Osteoblast (primary cell): ENCODE measurements around the gene NBPF4. TPM values are rescaled to one million over a fixed set of nuclear protein-coding genes. Genes with fewer than 3 reads are reported as not detected.
"Not testable (repeated sequence)": the region's sequence is repeated elsewhere in the genome, so short reads cannot be mapped to it uniquely, and the experiment has no call there.

Experiments
- DNase-seq: peaks from one replicate; pipeline ENCODE4 v3.0.0; 2011; ENCODE audit warnings: low spot score, mixed read lengths; ENCODE audit not compliant: insufficient read length; ENCODE audit errors: missing footprints
- H2AFZ ChIP-seq: 2 replicates; pipeline ENCODE4 v1.6.0; 2011; ENCODE audit warnings: mild to moderate bottlenecking, low read length
- H3K27ac ChIP-seq: 2 replicates; pipeline ENCODE4 v1.5.1; 2011; ENCODE audit warnings: mild to moderate bottlenecking, low read depth, low read length, moderate library complexity
- H3K27me3 ChIP-seq: 2 replicates; pipeline ENCODE4 v1.6.0; 2012; ENCODE audit warnings: mild to moderate bottlenecking, control low read depth, inconsistent platforms, low read length, moderate library complexity; ENCODE audit not compliant: insufficient read depth
- H3K36me3 ChIP-seq: 2 replicates; pipeline ENCODE4 v1.5.1; 2011; ENCODE audit warnings: mild to moderate bottlenecking, low read length, control low read depth, moderate library complexity; ENCODE audit not compliant: insufficient read depth
- H3K4me1 ChIP-seq: 2 replicates; pipeline ENCODE4 v1.5.1; 2011; ENCODE audit warnings: mild to moderate bottlenecking, low read length, control low read depth, moderate library complexity; ENCODE audit not compliant: insufficient read depth
- H3K4me2 ChIP-seq: 2 replicates; pipeline ENCODE4 v1.6.0; 2011; ENCODE audit warnings: mild to moderate bottlenecking, low read length; ENCODE audit not compliant: insufficient read depth
- H3K4me3 ChIP-seq: fragments of 200-600 bp; sonication (generic); 3 replicates; pipeline ENCODE4 v1.5.1; 2012; ENCODE audit warnings: mild to moderate bottlenecking, low read length, inconsistent platforms; ENCODE audit not compliant: insufficient read depth
- H3K79me2 ChIP-seq: 2 replicates; pipeline ENCODE4 v1.6.0; 2012; ENCODE audit warnings: mild to moderate bottlenecking, low read length, control low read depth, inconsistent platforms; ENCODE audit not compliant: insufficient read depth
- H3K9me3 ChIP-seq: 2 replicates; pipeline ENCODE4 v1.5.1; 2011; ENCODE audit warnings: low read depth, low read length, control low read depth
- H4K20me1 ChIP-seq: 2 replicates; pipeline ENCODE4 v1.6.0; 2012; ENCODE audit warnings: mild to moderate bottlenecking, low read length, control low read depth; ENCODE audit not compliant: insufficient read depth
- total RNA-seq: library from RNA; depleted of rRNA; stranded (reverse); fragments of >200 nt; gene quantifications from 2 replicates; pipeline ENCODE4 v1.2.3, GENCODE V29; 2012

The NBPF4 gene, protein sequence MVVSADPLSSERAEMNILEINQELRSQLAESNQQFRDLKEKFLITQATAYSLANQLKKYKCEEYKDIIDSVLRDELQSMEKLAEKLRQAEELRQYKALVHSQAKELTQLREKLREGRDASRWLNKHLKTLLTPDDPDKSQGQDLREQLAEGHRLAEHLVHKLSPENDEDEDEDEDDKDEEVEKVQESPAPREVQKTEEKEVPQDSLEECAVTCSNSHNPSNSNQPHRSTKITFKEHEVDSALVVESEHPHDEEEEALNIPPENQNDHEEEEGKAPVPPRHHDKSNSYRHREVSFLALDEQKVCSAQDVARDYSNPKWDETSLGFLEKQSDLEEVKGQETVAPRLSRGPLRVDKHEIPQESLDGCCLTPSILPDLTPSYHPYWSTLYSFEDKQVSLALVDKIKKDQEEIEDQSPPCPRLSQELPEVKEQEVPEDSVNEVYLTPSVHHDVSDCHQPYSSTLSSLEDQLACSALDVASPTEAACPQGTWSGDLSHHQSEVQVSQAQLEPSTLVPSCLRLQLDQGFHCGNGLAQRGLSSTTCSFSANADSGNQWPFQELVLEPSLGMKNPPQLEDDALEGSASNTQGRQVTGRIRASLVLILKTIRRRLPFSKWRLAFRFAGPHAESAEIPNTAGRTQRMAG
- under 0.01 TPM in 1 of 2 replicates, not detected in the other for total RNA-seq

DNA sequence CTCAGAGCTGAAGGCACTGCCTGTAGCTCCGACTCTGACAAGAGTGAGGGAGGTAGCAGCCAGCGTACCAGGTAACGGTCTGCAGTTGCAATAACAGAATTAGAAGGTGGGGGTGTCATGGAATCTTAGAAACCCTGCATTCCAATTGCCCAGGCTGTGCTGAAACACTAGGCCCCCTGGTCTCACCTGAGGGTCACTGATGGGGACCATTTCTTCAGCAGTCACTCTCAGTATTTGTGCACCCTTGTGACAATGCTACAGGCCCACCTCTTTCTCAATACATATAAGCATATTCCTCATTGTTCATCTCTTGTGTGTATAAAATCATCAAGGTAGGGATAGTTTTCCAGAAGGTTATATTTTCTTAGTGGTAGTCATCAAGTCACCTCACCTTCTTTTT, at the start of gene NBPF4:
TSS of gene NBPF4 (minus strand) at position 101 of the 400 bp plus-strand sequence. CDS start 315 bp downstream, outside the sequence.
- not testable (repeated sequence) for H3K36me3 ChIP-seq, H3K79me2 ChIP-seq, H3K4me2 ChIP-seq, H3K9me3 ChIP-seq, DNase-seq, H3K4me1 ChIP-seq, H3K4me3 ChIP-seq, H4K20me1 ChIP-seq, H3K27ac ChIP-seq, H2AFZ ChIP-seq, H3K27me3 ChIP-seq

DNA sequence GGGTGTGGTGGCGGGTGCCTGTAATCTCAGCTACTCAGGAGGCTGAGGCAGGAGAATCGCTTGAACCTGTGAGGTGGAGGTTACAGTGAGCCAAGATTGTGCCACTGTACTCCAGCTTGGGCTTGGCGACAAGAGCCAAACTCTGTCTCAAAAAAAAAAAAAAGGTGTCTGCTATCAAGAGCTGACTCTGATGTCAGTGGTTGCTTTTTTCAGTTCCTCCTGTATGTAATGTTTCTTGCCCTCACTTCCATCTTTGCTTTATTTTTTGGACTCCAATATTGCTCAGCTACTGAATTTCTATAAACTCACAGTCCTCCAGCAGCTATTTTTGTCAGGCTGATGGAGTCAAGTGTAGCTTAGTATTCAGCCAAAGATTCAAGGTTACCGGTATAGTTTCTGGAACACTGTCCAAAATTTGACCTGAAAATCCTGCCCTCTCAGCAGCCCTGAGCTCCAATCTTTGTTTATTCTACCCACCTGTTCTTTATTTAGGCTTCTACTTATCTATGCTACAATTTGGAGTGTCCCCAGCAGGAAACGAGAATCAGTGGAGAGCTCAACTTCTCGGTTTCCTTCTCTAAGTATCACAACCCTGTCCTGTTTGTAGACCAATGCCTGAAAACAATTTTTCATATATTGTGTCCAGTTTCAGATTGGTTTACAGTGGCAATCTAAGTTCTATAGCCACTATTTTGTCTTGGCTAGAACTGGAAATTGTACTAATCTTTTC, 38.8 kb upstream of the NBPF4 start:
- not testable (repeated sequence) for H3K4me2 ChIP-seq, H3K27ac ChIP-seq, H4K20me1 ChIP-seq, H3K4me1 ChIP-seq, H3K27me3 ChIP-seq, H3K9me3 ChIP-seq, H3K79me2 ChIP-seq, H3K4me3 ChIP-seq, H3K36me3 ChIP-seq, DNase-seq, H2AFZ ChIP-seq

DNA sequence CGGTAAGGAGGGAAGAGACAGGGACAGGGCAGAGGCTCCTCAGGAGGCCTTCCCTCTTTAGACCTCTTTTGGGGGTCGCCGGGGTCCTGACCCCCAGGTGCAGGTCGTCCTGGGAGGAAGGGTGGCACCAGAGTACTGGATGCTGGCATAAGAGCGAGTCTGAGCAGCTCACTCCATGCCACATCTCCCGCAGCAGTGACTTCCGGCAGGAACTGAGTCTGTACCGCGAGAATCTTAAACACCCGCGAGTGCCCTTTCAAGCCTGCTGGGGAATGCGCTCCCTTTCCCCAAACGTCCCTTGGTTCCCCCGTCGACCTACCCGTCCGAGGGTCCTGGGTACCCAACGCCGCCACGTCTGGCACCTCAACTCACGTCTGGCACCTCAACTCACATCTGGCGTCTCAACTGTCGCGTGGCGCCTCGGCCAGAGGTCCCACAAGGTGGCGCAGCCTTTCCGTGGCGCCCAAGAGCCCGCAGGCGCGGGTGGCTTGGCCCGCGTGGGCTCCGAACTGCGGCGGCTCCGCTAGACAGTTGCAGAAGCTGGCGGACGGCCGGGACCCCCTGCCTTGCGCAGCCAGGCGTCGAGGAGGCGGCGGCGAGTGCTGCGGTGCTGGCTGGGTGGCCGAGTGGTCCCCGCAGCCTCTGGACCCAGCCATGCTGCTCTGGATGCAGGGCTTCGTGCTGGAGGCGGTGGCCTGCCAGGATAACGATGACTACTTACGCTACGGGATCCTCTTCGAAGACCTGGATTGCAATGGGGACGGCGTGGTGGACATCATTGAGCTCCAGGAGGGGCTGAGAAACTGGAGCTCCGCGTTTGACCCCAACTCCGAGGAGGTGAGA, 28.8 kb upstream of the NBPF4 start:
- not testable (repeated sequence) for H3K4me1 ChIP-seq

DNA sequence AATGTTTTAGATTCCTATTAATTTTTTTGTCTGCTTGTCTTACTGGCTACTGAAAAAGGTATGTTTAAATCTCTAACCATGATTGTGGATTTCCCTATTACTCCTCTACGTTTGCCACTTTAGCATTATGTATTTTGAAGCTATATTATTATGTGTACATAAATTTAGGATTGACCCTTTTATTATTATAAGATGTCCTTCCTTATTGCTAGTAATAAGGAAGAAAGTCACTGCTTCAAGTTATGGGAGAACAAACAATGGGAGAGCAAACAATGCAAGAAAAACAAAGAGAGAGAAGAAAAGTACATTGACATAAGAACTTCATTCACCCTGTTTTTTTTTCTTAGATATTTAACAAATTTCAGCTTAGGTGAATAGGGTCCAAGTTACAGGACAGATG, 23.2 kb upstream of the NBPF4 start:
- H2AFZ ChIP-seq, H3K27ac ChIP-seq, DNase-seq, H3K9me3 ChIP-seq, H4K20me1 ChIP-seq, H3K4me1 ChIP-seq, H3K79me2 ChIP-seq, H3K36me3 ChIP-seq, H3K27me3 ChIP-seq, H3K4me3 ChIP-seq, H3K4me2 ChIP-seq: not testable (repeated sequence)

More for the DNA sequence above, 28.8 kb upstream of the NBPF4 start:
- H3K27me3 ChIP-seq, DNase-seq, H3K9me3 ChIP-seq, H2AFZ ChIP-seq, H4K20me1 ChIP-seq, H3K27ac ChIP-seq, H3K4me3 ChIP-seq, H3K4me2 ChIP-seq, H3K79me2 ChIP-seq, H3K36me3 ChIP-seq: not testable (repeated sequence)

DNA sequence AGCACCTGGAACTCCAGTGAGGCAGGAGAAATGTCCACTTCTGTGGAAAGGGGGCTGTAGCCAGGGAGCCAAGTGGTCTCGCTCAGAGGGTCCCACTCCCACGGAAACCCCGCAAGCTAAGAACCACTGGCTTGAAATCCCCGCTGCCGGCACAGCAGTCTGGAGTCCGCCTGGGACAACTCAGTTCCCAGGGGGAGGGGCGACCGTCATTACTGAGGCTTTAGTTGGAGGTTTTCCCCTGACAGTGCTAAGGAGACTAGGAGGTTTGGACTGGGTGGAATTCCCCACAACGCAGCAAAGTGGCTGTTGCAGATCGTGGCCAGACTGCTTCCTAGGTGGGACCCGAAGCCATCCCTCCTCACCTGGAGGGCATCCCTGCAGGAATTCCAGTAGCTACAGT, 18.1 kb upstream of the NBPF4 start:
- not testable (repeated sequence) for H4K20me1 ChIP-seq, H3K36me3 ChIP-seq, H3K4me2 ChIP-seq, H3K27ac ChIP-seq, H3K27me3 ChIP-seq, H3K4me3 ChIP-seq, H2AFZ ChIP-seq, H3K79me2 ChIP-seq, H3K9me3 ChIP-seq, H3K4me1 ChIP-seq, DNase-seq

DNA sequence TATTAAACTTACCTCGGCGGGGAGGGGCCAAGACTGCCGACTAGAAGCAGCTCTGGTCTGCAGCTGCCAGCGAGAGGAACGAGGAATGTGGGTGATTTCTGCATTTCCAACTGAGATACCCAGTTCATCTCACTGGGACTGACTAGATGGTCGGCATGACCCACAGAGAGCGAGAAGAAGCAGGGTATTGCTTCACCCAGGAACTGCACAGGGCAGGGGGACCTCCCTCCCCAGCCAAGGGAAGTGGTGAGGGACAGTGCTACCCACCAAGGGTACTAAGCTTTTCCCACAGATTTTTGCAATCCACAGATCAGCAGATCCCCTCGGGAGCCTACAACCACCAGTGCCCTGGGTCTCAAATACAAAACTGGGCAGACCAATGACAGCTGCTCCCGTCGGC, 17.6 kb upstream of the NBPF4 start:
- H3K27me3 ChIP-seq, H3K4me2 ChIP-seq, H3K27ac ChIP-seq, H3K4me1 ChIP-seq, H3K9me3 ChIP-seq, H4K20me1 ChIP-seq, H2AFZ ChIP-seq, H3K4me3 ChIP-seq, H3K79me2 ChIP-seq, DNase-seq, H3K36me3 ChIP-seq: not testable (repeated sequence)

DNA sequence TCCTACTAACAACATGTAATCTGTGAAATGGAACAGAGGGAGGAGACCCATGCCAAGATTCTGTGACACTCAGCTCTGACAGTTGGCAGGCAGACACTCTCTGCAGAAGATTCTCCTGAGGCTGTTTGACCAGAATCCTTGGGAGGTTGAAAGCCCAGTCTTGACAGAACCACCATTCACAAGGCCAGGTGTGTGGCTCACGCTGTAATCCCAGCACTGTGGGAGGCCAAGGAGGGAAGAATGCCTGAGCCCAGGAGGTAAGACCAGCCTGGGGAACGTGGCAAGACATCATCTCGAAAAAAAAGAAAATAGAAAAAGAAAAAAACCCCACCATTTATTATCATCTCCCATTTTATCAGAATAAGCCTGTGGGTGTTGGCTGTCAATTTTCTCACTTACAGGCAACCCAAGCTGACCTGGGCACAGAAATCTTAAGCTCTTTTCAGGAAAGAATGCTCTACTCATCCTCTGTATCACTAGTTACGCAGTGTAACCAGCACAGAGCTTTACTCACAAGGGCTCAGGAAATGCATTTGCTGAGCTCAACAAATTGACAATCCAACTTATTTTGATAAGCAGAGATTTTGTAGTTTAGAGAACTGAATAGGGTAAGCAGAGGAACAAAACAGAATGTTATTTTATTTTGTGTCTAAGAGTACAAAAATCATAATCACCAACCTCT, 16.8 kb upstream of the NBPF4 start:
- H3K4me3 ChIP-seq, H3K4me1 ChIP-seq, H3K4me2 ChIP-seq, DNase-seq, H3K79me2 ChIP-seq, H2AFZ ChIP-seq, H3K36me3 ChIP-seq, H4K20me1 ChIP-seq, H3K27me3 ChIP-seq, H3K9me3 ChIP-seq, H3K27ac ChIP-seq: not testable (repeated sequence)

DNA sequence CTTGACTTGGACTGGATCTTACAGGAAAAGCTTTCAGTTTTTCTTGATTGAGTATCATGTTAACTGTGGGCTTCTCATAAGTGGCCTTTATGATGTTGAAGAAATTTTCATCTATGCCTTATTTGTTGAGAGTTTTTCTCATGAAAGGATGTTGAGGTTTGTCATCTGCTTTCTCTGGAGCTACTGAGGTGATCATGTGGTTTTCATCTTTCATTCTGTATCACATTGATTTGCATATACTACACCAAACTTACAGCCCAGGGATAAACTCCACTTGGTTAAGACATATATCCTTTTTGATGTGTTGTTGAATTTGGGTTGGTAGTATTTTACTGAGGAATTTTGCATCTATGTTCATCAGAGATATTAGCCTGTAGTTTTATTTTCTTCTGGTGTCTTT, 11.6 kb upstream of the NBPF4 start:
- not testable (repeated sequence) for H4K20me1 ChIP-seq, H3K4me3 ChIP-seq, H3K9me3 ChIP-seq

More for the DNA sequence above, 11.6 kb upstream of the NBPF4 start:
- not testable (repeated sequence) for H2AFZ ChIP-seq, H3K4me1 ChIP-seq, H3K79me2 ChIP-seq, H3K4me2 ChIP-seq, H3K27me3 ChIP-seq, DNase-seq, H3K27ac ChIP-seq, H3K36me3 ChIP-seq
